Measurements from ENCODE around the gene CCDC97.

Gene CCDC97

GRCh38 chr19:41325640-41325946, 15.6 kb downstream of the CCDC97 start:
- no peak for DNase-seq (ENCODE audit: extremely low read depth, low read depth)
- no peak for TF ChIP-seq CTCF (IDR thresholded peaks at IDR 0.05; ENCODE audit: low read depth, low read length)

- no peak for DNase-seq (ENCODE audit: extremely low read depth, low read depth)
- no peak for TF ChIP-seq CTCF (IDR thresholded peaks at IDR 0.05; ENCODE audit: low read depth, low read length)
Measured at GRCh38 chr19:41325947-41326706, 16.2 kb downstream of the CCDC97 start.

GRCh38 chr19:41327076-41327575, 17.2 kb downstream of the CCDC97 start:
- no peak for DNase-seq (ENCODE audit: extremely low read depth, low read depth)
- no peak for TF ChIP-seq CTCF (IDR thresholded peaks at IDR 0.05; ENCODE audit: low read depth, low read length)

GRCh38 chr19:41327576-41328156, 17.7 kb downstream of the CCDC97 start:
- TF ChIP-seq CTCF (IDR thresholded peaks at IDR 0.05; ENCODE audit: low read depth, low read length): no peak
- DNase-seq (ENCODE audit: extremely low read depth, low read depth): no peak

- TF ChIP-seq CTCF (IDR thresholded peaks at IDR 0.05; ENCODE audit: low read depth, low read length): no peak
- no peak for DNase-seq (ENCODE audit: extremely low read depth, low read depth)
Measured at GRCh38 chr19:41328157-41328841, 18.3 kb downstream of the CCDC97 start.

- TF ChIP-seq CTCF (IDR thresholded peaks at IDR 0.05; ENCODE audit: low read depth, low read length): no peak
- DNase-seq (ENCODE audit: extremely low read depth, low read depth): no peak
Measured at GRCh38 chr19:41328842-41329225, 18.9 kb downstream of the CCDC97 start.

GRCh38 chr19:41330481-41330880, 20.5 kb downstream of the CCDC97 start:
- no peak for TF ChIP-seq CTCF (IDR thresholded peaks at IDR 0.05; ENCODE audit: low read depth, low read length)
- no peak for DNase-seq (ENCODE audit: extremely low read depth, low read depth)
